Measurements from ENCODE around the gene SMU1.
"Not testable (repeated sequence)": the region's sequence is repeated elsewhere in the genome, so short reads cannot be mapped to it uniquely, and the experiment has no call there.

SMU1 gene

GRCh38 chr9:33007755-33008154 is 68.7 kb downstream of the SMU1 start:
- DNase-seq: no peak

GRCh38 chr9:33005335-33005734 is 71.1 kb downstream of the SMU1 start:
- not testable (repeated sequence) for DNase-seq

- peak; percentile 38 for DNase-seq
Measured at GRCh38 chr9:33000682-33001055, 75.8 kb downstream of the SMU1 start.

DNA sequence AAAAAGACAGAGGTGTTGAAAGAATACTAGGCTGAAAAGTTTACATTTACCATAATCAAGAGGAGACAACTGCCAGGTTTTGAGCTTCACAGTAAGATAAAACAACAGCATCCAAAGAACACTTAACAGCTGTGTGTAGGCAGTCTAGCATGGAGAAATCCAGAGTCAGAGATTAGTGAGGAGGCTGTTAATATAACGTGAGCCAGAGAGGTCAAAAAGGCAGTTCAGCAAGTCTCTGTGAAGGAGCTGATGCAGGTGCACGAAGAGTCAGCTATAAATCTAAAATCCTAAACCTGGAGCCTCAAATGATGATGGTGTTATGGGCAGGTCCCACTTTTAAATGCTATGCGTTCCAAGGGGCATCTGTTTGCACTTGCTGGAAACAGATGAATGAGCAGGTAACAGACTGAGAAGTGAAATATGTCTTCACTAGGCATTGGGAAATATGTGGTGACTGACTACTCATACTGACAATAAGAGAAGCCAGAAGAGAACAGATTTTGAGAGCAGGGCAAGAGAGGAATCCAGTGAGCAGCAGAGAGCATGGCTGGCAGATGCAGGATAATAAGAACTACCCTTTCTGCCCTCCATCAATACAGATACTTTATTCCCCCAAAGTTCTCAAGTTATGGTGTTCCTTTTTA is 83.8 kb downstream of the SMU1 start:
- DNase-seq: no peak

DNA sequence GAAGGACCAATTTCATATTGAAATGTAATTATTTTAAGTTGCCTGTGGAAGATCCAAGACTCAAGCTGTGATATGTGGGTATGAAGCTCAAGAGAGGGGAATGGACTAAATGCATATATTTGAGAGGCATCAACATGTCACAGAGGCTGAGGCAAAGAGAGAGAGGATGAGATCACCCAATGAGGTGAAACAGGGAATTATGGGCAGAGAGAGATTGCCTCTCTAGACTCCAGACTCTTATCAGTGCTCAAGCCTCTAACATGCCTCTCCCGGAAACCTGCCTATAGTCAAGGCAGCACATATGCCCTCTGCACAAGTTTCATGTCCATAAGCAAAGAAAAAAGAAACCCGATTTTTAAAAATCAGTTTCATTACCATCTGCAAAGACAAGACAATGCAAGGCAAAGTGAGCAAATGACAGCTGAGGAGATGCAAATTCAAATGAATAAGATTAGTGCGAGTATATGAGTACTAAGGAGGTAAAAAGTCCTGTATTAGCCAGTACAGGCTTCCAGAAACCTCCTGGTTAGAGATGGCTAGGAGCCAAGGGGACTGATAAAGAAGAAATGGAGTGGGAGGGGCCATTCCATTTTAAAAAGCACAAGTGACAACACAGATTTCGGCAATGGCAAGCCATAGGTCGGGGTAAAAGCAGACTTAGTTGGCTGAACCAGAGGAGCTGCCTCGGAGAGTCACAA is 84.4 kb downstream of the SMU1 start:
- DNase-seq: no peak

Measured in NCI-H2171 treated with DMSO at 0.1 percent for 48 hours (cell line).